DOHH2 (cell line): ENCODE measurements around the gene SCN1B.

Experiments
- EZH2phosphoT487 ChIP-seq: fragments of 200-600 bp; sonication (generic); IDR thresholded peaks from 2 replicates; pipeline ENCODE4 v1.6.1; 2017; ENCODE audit warnings: borderline replicate concordance, mild to moderate bottlenecking, antibody characterized with exemption, low read length, moderate library complexity, mixed read lengths
- TF ChIP-seq, protein P1 (sequence below): fragments of 200-600 bp; sonication (generic); IDR thresholded peaks from one replicate; pipeline ENCODE4 v1.5.1; 2014; ENCODE audit warnings: antibody characterized with exemption, mild to moderate bottlenecking, low read depth, low read length; ENCODE audit not compliant: poor library complexity, severe bottlenecking

DNA sequence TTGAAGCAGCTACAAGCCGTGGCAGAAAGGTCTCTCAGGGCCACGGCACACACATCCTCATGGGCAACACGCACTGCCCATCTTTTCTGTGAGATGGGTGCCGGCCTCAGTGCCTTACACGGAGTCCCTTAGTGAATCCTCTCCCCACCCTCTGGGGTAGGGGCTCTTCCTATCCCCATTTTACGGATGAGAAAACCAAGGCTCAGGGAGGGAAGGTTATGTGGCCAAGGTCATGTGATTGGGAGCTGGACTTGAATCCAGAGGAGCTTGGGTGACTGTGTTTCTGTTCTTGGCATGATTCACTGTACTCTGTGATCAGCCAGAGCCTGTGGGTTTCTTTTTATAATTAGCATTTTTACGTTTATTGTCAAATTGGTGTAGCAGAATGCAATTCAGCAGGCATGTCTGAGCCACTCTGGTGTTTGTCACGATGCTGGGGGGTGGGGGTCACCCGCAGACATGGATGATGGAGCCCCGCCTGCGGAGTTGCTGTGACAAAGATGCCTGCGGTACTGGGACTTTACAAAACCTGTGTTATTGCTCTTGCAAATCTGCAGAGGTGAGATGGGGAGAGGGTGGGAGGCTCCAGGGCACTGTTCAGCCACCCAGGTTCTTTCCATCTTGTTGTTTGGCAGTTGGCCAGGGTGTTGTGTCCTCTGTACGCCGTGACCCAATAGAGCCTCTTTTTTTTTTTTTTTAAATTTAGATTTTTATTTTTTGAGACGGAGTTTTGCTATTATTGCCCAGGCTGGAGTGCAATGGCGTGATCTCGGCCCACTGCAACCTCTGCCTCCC lies 4.5 kb downstream of the SCN1B start:
- TF ChIP-seq, protein P1, sequence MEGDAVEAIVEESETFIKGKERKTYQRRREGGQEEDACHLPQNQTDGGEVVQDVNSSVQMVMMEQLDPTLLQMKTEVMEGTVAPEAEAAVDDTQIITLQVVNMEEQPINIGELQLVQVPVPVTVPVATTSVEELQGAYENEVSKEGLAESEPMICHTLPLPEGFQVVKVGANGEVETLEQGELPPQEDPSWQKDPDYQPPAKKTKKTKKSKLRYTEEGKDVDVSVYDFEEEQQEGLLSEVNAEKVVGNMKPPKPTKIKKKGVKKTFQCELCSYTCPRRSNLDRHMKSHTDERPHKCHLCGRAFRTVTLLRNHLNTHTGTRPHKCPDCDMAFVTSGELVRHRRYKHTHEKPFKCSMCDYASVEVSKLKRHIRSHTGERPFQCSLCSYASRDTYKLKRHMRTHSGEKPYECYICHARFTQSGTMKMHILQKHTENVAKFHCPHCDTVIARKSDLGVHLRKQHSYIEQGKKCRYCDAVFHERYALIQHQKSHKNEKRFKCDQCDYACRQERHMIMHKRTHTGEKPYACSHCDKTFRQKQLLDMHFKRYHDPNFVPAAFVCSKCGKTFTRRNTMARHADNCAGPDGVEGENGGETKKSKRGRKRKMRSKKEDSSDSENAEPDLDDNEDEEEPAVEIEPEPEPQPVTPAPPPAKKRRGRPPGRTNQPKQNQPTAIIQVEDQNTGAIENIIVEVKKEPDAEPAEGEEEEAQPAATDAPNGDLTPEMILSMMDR, result no peak
- TF ChIP-seq EZH2phosphoT487, result no peak
